NCI-H2029 treated with DMSO at 0.1 percent for 48 hours (cell line): ENCODE measurements around the gene TNFAIP8L2.
"Not testable (repeated sequence)": the region's sequence is repeated elsewhere in the genome, so short reads cannot be mapped to it uniquely, and the experiment has no call there.

ENCODE experiments used
- DNase-seq: peaks from one replicate; lab custom pipeline; 2025; lab: John Stamatoyannopoulos, UW

Gene TNFAIP8L2

DNA sequence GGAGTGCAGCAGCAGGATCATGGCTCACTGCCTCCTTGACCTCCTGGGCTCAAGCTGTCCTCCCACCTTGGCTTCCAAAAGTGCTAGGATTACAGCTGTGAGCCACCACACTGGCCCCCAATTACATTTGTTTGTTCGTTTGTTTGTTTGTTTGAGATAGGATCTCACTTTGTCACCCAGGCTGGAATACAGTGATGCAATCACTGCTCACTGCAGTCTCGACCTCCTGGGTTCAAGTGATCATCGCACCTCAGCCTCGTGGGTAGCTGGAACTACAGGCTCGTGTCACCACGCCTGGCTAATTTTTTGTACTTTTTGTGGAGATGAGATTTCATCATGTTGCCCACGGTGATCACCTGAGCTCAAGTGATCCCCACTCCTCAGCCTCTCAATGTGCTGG is 35.6 kb downstream of the TNFAIP8L2 start:
- DNase-seq, result no peak

GRCh38 chr1:151193304-151193703 is 36.9 kb downstream of the TNFAIP8L2 start:
- no peak for DNase-seq

- DNase-seq, result no peak
Observed at GRCh38 chr1:151193856-151194255, 37.4 kb downstream of the TNFAIP8L2 start.

DNA sequence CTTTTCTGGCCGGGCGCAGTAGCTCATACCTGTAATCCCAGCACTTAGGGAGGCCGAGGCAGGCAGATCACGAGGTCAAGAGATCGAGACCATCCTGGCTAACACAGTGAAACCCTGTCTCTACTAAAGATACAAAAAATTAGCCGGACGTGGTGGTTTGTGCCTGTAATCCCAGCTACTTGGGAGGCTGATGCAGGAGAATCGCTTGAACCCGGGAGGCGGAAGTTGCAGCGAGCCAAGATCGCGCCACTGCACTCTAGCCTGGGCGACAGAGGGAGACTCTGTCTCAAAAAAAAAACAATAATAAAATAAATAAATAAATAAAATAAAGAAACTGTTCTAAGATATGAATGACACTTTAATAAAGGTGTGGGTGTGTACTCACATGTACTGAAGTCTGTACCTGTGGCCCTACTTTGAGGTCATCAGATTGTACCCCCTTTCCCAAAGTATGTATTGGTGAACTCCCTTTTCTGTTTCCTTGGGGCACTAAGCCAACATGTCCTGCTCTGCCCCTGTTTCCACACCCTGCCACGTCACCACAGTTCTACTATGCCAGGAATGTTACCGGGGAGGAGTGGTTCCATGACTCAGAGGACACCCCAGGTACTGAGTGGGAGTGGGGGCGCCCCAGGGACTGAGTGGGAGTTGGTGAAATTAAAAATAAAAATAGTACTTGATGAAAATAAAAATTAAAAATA is 38.6 kb downstream of the TNFAIP8L2 start:
- DNase-seq, result not testable (repeated sequence)

DNA sequence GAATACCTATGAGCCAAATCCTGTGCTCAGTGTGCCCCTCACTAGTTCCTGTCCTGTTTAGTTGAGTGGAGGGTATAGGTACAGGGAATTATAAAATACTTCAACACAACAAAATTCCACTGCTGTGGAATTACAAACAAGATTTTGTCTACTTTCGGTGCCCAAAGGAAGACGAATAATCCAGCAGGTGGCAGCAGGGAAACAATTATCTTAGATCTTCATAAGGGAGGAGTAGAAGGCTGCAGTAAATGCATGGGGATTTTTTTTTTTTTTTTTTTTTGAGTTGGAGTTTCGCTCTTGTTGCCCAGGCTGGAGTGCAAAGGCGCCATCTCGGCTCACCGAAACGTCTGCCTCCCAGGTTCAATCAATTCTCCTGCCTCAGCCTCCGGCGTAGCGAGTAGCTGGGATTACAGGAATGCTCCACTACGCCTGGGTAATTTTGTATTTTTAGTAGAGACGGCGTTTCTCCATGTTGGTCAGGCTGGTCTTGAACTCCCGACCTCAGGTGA is 39.9 kb downstream of the TNFAIP8L2 start:
- peak; percentile 73 for DNase-seq

- peak; percentile 52 for DNase-seq
Observed at GRCh38 chr1:151197863-151198253, 41.4 kb downstream of the TNFAIP8L2 start.

- peak; percentile 92 for DNase-seq
Observed at GRCh38 chr1:151198254-151199127, 42.0 kb downstream of the TNFAIP8L2 start, which contains the start of gene PIP5K1A. TSS of gene PIP5K1A (plus strand) at chr1:151198552. CDS start at chr1:151198997, 445 bp downstream.

DNA sequence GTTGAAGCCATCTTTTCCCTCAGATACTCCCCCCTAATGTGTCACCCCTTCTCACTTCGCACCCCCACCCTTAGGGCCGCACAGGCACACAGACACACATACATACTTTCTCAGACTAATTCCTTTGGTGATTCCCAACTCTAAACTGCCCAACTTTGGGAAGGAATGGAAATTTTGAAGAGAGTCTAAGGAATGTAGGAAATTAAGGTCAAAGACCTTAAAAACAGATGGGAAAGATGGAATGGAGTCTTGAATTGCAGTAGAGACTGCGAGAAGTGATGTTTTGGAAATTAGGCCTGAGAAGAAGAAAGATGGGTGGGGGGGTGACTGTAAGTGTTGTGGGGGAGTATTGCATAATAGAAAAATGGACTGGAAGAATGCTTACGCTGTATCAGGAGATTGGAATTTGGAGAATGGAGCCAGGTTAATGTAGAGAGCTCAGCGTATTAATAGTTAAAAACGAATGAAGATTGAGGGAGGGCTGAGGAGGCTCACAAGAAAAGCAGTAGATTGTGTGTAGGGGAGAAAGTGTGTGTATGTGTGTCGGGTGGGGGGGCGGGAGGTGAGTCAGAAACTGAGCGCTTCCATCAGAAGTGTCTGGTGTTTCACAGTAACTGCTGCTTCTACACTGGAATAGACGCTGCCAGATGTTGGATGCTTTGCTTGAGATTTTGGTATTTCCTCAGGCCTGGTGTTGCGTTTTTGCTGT is 43.6 kb downstream of the TNFAIP8L2 start:
- DNase-seq, result no peak

DNA sequence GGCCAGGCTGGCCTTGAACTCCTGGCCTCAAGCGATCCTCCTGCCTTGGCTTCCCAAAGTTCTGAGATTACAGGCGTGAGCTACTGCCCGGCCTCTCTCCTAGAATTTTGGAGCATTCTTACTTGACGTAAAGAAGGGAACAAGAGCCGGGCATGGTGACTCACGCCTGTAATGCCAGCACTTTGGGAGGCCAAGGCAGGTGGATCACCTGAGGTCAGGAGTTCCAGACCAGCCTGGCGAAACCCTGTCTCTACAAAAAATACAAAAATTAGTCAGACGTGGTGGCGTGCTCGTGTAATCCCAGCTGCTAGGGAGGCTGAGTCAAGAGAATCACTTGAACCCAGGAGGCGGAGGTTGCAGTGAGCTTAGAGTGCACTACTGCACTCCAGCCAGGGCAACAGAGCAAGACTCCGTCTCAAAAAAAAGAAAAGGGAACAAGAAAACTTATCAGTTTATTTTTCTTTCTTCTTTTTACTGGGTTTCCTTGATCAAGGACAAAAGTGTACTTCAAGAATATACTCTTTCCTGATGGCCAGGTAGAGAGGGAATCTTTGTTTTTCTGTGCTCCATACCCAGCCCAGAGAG is 49.0 kb downstream of the TNFAIP8L2 start:
- not testable (repeated sequence) for DNase-seq
